Neural cell (in vitro differentiated cells): ENCODE measurements around the gene PRCP. TPM values are rescaled to one million over a fixed set of nuclear protein-coding genes. Genes with fewer than 3 reads are reported as not detected.

Experiments used
- H2AFZ ChIP-seq: fragments of 200-600, 300-800 bp; sonication (generic), shearing (Covaris generic); 2 replicates; pipeline ENCODE4 v1.6.0; 2014; ENCODE audit warnings: low read depth, mild to moderate bottlenecking, antibody characterized with exemption, low read length, moderate library complexity
- H3F3A ChIP-seq: fragments of 200-600 bp; shearing (Covaris generic); 2 replicates; pipeline ENCODE4 v1.6.1; 2016; ENCODE audit warnings: mild to moderate bottlenecking, moderate library complexity, mixed read lengths, antibody characterized with exemption, low read length; ENCODE audit not compliant: insufficient read depth, poor library complexity, severe bottlenecking
- H3K27ac ChIP-seq: fragments of 200-600, 300-800 bp; sonication (generic), shearing (Covaris generic); 2 replicates; pipeline ENCODE4 v1.5.1; 2014; ENCODE audit warnings: mild to moderate bottlenecking, low read length, moderate library complexity
- H3K27me3 ChIP-seq: fragments of 300-800, 200-600 bp; sonication (generic), shearing (Covaris generic); 2 replicates; pipeline ENCODE4 v1.6.0; 2014; ENCODE audit warnings: mild to moderate bottlenecking, low read depth, low read length, moderate library complexity; ENCODE audit not compliant: insufficient read depth
- H3K36me3 ChIP-seq: fragments of 300-800, 200-600 bp; sonication (generic), shearing (Covaris generic); 2 replicates; pipeline ENCODE4 v1.5.1; 2014; ENCODE audit warnings: mild to moderate bottlenecking, antibody characterized with exemption, low read length, moderate library complexity; ENCODE audit not compliant: insufficient read depth
- H3K4me2 ChIP-seq: fragments of 300-800, 200-600 bp; sonication (generic), shearing (Covaris generic); 2 replicates; pipeline ENCODE4 v1.6.0; 2014; ENCODE audit warnings: mild to moderate bottlenecking, low read length
- H3K4me3 ChIP-seq: fragments of 300-800, 200-600 bp; sonication (generic), shearing (Covaris generic); 2 replicates; pipeline ENCODE4 v1.5.1; 2014; ENCODE audit warnings: mild to moderate bottlenecking, low read length, moderate library complexity
- H3K79me2 ChIP-seq: fragments of 200-600 bp; shearing (Covaris generic); replicated peaks from 2 replicates; pipeline ENCODE4 v1.6.0; 2014; ENCODE audit warnings: mild to moderate bottlenecking, low read length, moderate library complexity; ENCODE audit not compliant: insufficient read depth
- H3K9ac ChIP-seq: fragments of 300-800, 200-600 bp; sonication (generic), shearing (Covaris generic); 2 replicates; pipeline ENCODE4 v1.6.1; 2016; ENCODE audit warnings: mild to moderate bottlenecking, low read length, mixed read lengths
- H3K9me2 ChIP-seq: fragments of 200-600 bp; shearing (Covaris generic); 2 replicates; pipeline ENCODE4 v1.6.1; 2016; ENCODE audit warnings: mild to moderate bottlenecking, low read length, mixed read lengths; ENCODE audit not compliant: insufficient read depth
- H3K9me3 ChIP-seq: fragments of 200-600, 300-800 bp; sonication (generic), shearing (Covaris generic); 2 replicates; pipeline ENCODE4 v1.6.1; 2016; ENCODE audit warnings: mild to moderate bottlenecking, mixed run types, low read length, moderate library complexity, mixed read lengths
- H4K20me1 ChIP-seq: fragments of 200-600 bp; shearing (Covaris generic); 2 replicates; pipeline ENCODE4 v1.6.1; 2016; ENCODE audit warnings: mild to moderate bottlenecking, mixed run types; ENCODE audit not compliant: insufficient read depth
- CTCF ChIP-seq: fragments of 450-650 bp; IDR thresholded peaks from 2 replicates; pipeline ENCODE4 v1.5.1; 2014; ENCODE audit warnings: antibody characterized with exemption, mild to moderate bottlenecking, moderate library complexity; ENCODE audit not compliant: poor library complexity, severe bottlenecking
- EP300 ChIP-seq: fragments of 450-650 bp; conservative IDR thresholded peaks from 2 replicates; pipeline ENCODE4 v1.6.1; 2014; ENCODE audit warnings: antibody characterized with exemption, mild to moderate bottlenecking, moderate library complexity; ENCODE audit not compliant: poor library complexity, severe bottlenecking
- EZH2 ChIP-seq: fragments of 200-600, 300-800 bp; shearing (Covaris generic), sonication (generic); IDR thresholded peaks from 2 replicates; pipeline ENCODE4 v1.6.1; 2014; ENCODE audit warnings: antibody characterized with exemption, low read length, borderline replicate concordance, mild to moderate bottlenecking; ENCODE audit not compliant: insufficient read depth, poor library complexity, severe bottlenecking
- MXI1 ChIP-seq: fragments of 450-650 bp; conservative IDR thresholded peaks from 2 replicates; pipeline ENCODE4 v1.6.1; 2014; ENCODE audit warnings: antibody characterized with exemption, mild to moderate bottlenecking; ENCODE audit not compliant: poor library complexity, severe bottlenecking
- POLR2AphosphoS5 ChIP-seq: IDR thresholded peaks from 2 replicates; pipeline ENCODE4 v1.6.1; 2012
- RAD21 ChIP-seq: fragments of 450-650 bp; conservative IDR thresholded peaks from 2 replicates; pipeline ENCODE4 v1.6.1; 2014; ENCODE audit warnings: antibody characterized with exemption, mild to moderate bottlenecking, moderate library complexity
- SMC3 ChIP-seq: fragments of 450-650 bp; conservative IDR thresholded peaks from 2 replicates; pipeline ENCODE4 v1.6.1; 2014; ENCODE audit warnings: antibody characterized with exemption, mild to moderate bottlenecking, moderate library complexity; ENCODE audit not compliant: poor library complexity
- TAF1 ChIP-seq: IDR thresholded peaks from 2 replicates; pipeline ENCODE4 v1.6.1; 2012; ENCODE audit warnings: low read depth
- polyA plus RNA-seq: library from polyadenylated mRNA; depleted of rRNA; stranded (reverse); fragments of >200 nt; gene quantifications from 2 replicates; pipeline ENCODE4 v1.2.3, GENCODE V29; 2014
- TF ChIP-seq, protein P1 (sequence below): IDR thresholded peaks from 2 replicates; pipeline ENCODE4 v1.6.1; 2012; ENCODE audit warnings: borderline replicate concordance

Gene PRCP
- polyA plus RNA-seq, 1 donor from 2014 or later: 6.1 TPM

DNA sequence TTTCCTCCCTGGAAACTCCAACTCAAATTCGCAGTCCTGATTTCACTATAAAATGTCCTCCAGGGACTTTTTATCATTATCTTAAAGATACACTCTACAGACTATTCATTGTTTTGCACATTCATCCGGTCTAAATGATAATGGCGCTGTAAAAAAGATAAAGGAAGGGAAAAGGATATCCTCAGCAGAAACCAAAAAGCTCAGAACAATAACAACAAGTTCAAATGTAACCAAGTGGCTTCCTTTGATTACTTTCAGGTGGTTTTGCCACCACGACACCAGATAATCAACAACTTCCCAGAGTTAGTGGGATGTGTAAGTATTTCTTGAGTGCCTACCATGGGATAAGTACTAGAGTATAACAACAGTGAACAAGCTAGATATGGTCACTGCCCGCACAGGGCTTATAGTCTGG is 26.3 kb downstream of the PRCP start:
- Histone ChIP-seq H3K9ac (no peak overlapping the region), H3K36me3 (no peaks in the 10 kb centered on the region), H3K79me2 (no peaks in the 10 kb centered on the region), H3K4me2 (no peak overlapping the region), H2AFZ (no peak overlapping the region), H3K27ac (no peak overlapping the region), H4K20me1 (no peaks in the 10 kb centered on the region), H3K4me3 (no peak overlapping the region), H3K9me3 (no peaks in the 10 kb centered on the region), H3K27me3 (no peaks in the 10 kb centered on the region), H3F3A (no peaks in the 10 kb centered on the region), H3K9me2 (no peaks in the 10 kb centered on the region)
- TF ChIP-seq, protein P1, sequence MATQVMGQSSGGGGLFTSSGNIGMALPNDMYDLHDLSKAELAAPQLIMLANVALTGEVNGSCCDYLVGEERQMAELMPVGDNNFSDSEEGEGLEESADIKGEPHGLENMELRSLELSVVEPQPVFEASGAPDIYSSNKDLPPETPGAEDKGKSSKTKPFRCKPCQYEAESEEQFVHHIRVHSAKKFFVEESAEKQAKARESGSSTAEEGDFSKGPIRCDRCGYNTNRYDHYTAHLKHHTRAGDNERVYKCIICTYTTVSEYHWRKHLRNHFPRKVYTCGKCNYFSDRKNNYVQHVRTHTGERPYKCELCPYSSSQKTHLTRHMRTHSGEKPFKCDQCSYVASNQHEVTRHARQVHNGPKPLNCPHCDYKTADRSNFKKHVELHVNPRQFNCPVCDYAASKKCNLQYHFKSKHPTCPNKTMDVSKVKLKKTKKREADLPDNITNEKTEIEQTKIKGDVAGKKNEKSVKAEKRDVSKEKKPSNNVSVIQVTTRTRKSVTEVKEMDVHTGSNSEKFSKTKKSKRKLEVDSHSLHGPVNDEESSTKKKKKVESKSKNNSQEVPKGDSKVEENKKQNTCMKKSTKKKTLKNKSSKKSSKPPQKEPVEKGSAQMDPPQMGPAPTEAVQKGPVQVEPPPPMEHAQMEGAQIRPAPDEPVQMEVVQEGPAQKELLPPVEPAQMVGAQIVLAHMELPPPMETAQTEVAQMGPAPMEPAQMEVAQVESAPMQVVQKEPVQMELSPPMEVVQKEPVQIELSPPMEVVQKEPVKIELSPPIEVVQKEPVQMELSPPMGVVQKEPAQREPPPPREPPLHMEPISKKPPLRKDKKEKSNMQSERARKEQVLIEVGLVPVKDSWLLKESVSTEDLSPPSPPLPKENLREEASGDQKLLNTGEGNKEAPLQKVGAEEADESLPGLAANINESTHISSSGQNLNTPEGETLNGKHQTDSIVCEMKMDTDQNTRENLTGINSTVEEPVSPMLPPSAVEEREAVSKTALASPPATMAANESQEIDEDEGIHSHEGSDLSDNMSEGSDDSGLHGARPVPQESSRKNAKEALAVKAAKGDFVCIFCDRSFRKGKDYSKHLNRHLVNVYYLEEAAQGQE: no peak
- TF ChIP-seq CTCF (no peak), SMC3 (no peak), MXI1 (no peak), TAF1 (no peak), RAD21 (no peak), POLR2AphosphoS5 (no peak), EZH2 (no peak), EP300 (no peak)

DNA sequence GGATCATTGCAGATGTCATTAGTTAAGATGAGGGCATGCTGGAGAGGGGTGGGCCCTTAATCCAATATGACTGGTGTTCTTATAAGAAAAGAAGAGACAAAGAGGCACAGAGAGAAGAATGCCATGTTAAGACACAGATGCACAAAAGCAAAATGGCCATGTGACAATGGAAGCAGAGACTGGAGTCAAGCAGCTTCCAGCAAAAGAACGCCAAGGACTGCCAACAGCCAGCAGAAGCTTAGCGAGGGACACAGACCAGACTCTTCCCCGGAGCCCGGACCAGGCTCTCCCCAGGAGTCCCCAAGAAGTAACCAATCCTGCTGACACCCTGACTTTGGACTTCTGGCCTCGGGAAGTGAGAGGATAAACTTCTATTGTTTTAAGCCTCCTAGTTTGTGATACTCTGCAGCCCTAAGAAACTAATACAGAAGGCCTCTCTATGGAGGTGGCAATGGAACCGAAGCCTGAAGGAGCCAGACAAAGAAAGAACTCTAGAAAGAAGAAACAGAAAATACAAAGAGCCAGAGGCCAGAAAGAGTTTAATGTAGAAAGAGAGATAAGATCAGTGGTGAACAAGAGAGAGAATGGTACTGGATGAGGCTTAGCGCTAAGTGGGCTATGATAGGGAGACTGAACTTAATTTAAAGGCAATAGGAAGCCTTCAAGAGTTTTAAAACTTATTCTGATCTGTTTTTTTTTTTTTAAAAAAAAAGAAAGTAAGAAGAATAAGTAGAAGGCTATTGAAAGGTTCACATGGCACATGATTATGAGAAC is 27.7 kb downstream of the PRCP start:
- H3K9ac ChIP-seq: no peak overlapping the region
- H3F3A ChIP-seq: no peaks in the 10 kb centered on the region
- H3K27me3 ChIP-seq: no peaks in the 10 kb centered on the region
- no peaks in the 10 kb centered on the region for H3K9me2 ChIP-seq
- H3K4me3 ChIP-seq: no peak overlapping the region
- H3K27ac ChIP-seq: no peak overlapping the region
- H3K36me3 ChIP-seq: no peaks in the 10 kb centered on the region
- no peaks in the 10 kb centered on the region for H3K9me3 ChIP-seq
- H2AFZ ChIP-seq: no peak overlapping the region
- no peak for TF ChIP-seq SMC3
- no peak for TF ChIP-seq CTCF
- TF ChIP-seq TAF1: no peak
- no peak for TF ChIP-seq POLR2AphosphoS5
- no peak for TF ChIP-seq EZH2
- TF ChIP-seq MXI1: no peak
- no peaks in the 10 kb centered on the region for H3K79me2 ChIP-seq
- H4K20me1 ChIP-seq: no peaks in the 10 kb centered on the region
- H3K4me2 ChIP-seq: no peak overlapping the region
